NCI-H524 treated with DMSO at 0.1 percent for 48 hours (cell line): ENCODE data around the gene MN1.

Source experiments
- DNase-seq: peaks from one replicate; lab custom pipeline; 2025; lab: John Stamatoyannopoulos, UW

The MN1 gene

GRCh38 chr22:27785831-27786230 lies 15.7 kb downstream of the MN1 start:
- DNase-seq = no peak

GRCh38 chr22:27784120-27784475 lies 17.5 kb downstream of the MN1 start:
- no peak for DNase-seq

DNA sequence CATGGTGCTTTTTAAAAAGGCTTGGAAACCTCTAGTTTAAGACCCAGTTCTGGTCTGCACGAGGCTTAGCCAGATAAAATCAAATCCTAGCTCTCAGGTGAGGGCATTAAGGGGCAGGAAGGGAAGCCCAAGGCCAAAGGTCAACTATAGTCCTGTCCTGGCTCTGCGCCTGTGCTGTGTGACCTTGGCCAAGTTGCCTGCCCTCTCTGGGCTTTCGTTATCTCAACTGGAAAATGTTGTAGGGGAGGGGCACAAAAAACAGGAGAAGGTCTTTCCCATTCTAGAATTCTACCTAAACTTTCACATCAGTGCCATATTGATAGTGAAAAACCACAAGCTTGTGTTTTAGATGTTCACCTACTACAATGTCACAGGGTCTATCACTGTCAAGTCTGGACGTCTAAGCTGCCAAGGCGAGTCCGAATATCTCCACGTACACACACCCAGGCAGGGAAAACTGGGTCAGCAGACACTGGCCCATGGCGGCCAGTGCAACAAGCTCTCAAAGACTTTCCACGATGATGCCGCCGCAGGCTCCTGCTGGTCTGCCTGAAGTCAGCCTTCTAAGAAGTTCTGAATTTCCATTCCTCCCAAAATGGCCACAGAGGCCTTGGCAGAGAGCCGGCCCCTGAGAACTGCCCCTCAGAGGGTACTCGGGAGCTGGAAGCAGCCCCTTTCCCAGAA lies 18.0 kb downstream of the MN1 start:
- no peak for DNase-seq

- no peak for DNase-seq
These were observed 19.5 kb downstream of the MN1 start for GRCh38 chr22:27782088-27782487.

- no peak for DNase-seq
These were observed 21.4 kb downstream of the MN1 start for GRCh38 chr22:27780161-27780575.

DNA sequence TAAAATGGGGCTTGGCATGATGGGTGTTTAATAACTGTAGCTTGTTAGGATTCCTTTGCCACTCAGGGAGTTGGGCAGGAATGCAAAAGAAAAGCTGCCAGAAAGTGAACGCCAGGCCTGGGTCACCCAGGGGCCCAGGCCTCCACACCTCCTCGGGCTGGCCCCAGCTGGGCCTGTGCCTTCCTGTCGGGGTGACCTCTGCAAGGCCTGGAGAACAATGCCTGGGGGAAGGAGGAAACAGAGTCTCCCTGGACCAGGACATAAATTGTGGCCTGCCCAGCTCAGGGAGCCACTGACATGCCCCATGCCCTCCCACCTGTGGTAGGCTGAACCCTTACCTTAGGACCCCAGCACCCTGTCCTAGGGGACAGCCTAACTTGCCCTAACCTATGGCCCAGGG lies 21.9 kb downstream of the MN1 start:
- no peak for DNase-seq

- DNase-seq = no peak
These were observed 23.1 kb downstream of the MN1 start for GRCh38 chr22:27778294-27779090.

GRCh38 chr22:27777128-27777527 lies 24.4 kb downstream of the MN1 start:
- no peak for DNase-seq

DNA sequence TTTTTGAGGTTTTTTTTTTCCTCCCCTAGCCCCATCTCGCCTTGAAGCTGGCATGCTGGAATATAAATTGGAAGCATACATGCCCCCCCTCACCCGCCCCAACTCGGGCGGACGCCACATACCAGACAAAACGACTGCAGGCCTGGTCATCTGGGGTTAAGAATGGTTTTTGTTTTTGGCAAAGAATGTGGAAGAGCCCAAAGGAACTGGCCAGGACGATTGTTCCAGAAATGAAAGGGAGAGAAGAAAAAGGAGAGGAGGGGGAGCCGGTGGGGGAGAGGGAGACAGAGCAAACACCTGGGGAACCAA lies 25.0 kb downstream of the MN1 start:
- no peak for DNase-seq

- peak; percentile 17 for DNase-seq
These were observed 25.6 kb downstream of the MN1 start for GRCh38 chr22:27775758-27776649.

DNA sequence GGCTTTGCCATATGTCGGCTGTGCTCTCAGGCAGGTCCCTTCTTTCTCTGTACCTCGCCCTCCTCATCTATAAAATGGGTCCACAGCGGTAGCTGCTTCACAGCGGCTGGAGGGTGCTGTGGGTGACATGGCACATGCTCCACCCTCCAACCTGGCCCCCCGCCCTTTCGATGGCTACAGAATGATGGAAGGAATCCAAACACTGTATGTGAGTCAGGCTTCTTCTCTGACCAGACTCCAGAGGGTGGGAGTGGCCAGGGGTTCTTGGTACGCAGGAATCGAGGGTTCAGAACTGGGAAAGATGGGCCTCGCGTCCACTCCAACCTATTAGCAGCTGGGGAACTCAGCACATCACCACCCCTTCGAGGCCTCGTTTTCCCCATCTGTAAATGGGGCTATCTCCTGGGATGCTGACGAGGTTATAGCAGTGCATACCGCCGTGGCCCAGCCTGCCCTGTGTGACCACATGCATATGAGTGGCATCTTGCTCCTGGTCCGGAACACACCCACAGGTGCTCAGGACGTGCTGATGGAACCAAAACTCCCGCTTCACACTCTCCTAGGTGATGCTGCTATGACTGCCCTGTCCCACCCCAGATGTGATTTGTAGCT lies 26.4 kb downstream of the MN1 start:
- DNase-seq = no peak

- DNase-seq = no peak
These were observed 27.4 kb downstream of the MN1 start for GRCh38 chr22:27774200-27774599.

- DNase-seq = no peak
These were observed 28.5 kb downstream of the MN1 start for GRCh38 chr22:27772984-27773498.

DNA sequence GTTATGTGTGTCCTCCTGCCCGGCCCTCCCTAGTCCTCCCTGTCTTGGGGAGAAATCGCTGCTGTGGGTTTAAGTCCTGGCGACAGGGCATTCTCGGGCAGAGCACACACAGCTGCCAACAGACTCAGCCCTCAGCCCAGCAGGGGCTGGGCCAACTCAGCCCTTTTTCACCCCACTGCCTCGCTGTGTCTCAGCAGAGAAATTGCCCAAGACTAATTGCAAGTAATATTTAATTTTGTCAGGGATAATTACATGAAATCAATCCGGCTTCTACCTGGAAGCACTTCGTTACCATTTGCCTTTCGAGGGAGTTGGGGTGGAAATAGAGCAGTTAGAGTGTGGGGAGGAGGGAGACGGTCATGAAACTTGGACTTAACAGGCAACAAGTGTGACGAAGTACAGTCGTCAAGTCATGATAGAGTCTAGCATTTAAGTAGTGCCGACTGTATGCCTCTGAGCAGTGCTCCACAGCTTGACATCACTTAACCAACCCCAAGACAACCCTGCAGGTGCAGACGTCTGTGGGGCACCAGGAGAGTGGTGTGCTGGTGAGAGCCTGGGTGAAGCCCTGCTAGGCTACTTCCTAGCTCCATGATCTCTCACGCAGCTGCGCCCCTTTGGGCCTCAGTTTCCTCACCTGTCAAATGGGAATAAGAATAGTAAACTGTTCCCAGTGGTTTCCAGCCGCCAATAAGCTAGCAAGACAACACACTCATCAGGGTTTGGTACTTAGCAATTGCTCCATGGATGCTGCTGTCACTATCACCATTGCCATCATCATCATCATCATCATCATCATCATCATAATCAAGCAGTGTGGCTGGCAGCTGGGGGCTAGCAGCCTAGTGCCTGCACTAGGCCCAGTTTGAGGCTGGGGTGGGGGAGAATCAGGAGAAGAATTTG lies 29.2 kb downstream of the MN1 start:
- no peak for DNase-seq

DNA sequence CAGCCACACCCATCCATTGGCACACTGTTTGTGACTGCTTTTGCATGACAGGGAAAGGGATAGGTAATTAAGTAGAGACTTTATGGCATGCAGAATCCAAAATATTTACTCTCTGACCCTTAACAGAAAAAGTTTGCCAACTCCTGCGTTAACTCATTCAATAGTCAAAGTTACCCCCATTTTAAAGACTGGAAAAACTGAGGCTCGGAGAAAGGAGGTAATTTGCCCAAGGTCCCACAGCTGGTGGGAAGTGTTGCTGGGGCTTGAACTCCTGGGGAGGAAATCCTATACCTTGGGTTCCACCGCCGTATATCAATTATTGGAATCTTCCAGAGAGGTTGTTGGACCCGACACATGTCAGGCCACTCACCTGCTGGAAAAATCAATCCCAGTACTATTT lies 29.9 kb downstream of the MN1 start:
- no peak for DNase-seq

- no peak for DNase-seq
These were observed 32.5 kb downstream of the MN1 start for GRCh38 chr22:27769012-27769411.

GRCh38 chr22:27768027-27768653 lies 33.4 kb downstream of the MN1 start:
- DNase-seq = no peak

GRCh38 chr22:27766679-27767078 lies 34.9 kb downstream of the MN1 start:
- no peak for DNase-seq

DNA sequence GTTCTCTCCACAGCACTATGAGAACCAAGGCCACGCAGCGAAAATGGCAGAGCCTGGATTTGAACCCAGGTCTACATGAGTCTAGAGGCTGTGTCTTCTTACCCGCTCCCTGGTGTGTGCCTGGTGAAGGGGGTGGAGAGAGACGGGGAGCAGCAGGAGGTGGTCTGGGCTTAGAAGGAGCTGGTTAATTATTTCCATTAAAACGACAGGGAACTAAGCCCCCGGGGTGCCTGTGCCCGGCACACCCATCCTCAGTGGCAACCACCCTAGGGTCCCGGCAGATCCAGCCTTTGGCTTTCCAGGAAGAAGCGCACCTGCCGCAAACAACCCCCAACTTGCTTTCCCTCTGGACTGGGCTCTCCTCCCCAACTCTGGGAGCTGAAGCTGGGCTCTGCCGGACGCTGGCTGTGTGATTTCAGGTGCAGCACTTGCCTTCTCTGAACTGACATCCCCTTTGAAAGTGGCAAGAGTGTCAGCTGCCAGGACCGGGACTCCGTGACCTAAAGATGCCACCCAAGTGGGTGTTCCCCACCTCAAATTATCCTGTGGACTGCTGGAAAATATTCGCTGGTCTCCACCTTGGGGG lies 35.8 kb downstream of the MN1 start:
- no peak for DNase-seq

DNA sequence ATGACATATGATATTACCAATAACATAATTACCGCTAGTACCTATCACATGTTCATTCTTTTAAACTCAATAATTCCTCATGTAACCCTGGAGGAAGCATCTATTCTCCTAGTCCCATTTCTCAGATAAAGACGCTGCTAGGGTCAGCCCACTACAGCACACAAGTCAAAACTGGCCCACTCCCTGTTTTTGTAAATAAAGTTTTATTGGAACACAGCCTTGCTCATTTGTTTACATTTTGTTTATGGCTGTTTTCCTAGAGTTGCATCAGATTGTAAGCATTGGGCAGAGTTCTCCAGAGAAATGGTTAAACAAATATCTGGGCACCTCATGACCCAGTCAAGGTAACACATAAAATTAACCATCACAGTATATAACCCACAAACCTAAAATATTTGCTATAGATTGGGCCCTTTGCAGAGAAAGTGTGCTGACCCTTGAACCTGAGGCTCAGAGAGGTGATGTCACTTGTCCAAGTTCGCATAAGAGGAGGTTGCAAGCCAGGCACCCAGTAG lies 36.8 kb downstream of the MN1 start:
- no peak for DNase-seq
